Tongue (tissue), 2 donors: ENCODE results near the gene TLE1. TPM values are rescaled to one million over a fixed set of nuclear protein-coding genes. Genes with fewer than 3 reads are reported as not detected.
A peak's percentile ranks its signal among the peaks of the same experiment; 100 is the strongest.
"Not testable (repeated sequence)": the region's sequence is repeated elsewhere in the genome, so short reads cannot be mapped to it uniquely, and the experiment has no call there.

Experiments used
- DNase-seq: peaks from one replicate; pipeline ENCODE4 v3.0.0-alpha.2; 2015
- total RNA-seq: library from RNA; depleted of rRNA; stranded (reverse); fragments of >200 nt; gene quantifications from one replicate; pipeline ENCODE4 v1.2.3, GENCODE V29; 2014

Gene TLE1
- total RNA-seq: 73.8 TPM

- DNase-seq: peak; percentile 100
These were observed at the start of gene TLE1 for GRCh38 chr9:81689343-81690175. Gene TLE1, minus strand, starts transcription at chr9:81689547. Its CDS starts 1,307 bp downstream, at chr9:81688240.

- no peak for DNase-seq
These were observed 48.6 kb upstream of the TLE1 start for GRCh38 chr9:81737871-81738507.

- DNase-seq: not testable (repeated sequence)
These were observed 41.2 kb upstream of the TLE1 start for GRCh38 chr9:81730498-81730897.

- no peak for DNase-seq
These were observed 39.8 kb upstream of the TLE1 start for GRCh38 chr9:81729135-81729534.

GRCh38 chr9:81724242-81724889 lies 35.0 kb upstream of the TLE1 start:
- DNase-seq: peak; percentile 53

GRCh38 chr9:81722277-81722676 lies 32.9 kb upstream of the TLE1 start:
- DNase-seq: no peak

GRCh38 chr9:81720450-81721086 lies 31.2 kb upstream of the TLE1 start:
- DNase-seq: no peak

- DNase-seq: peak; percentile 65
These were observed 30.6 kb upstream of the TLE1 start for GRCh38 chr9:81719972-81720371.

GRCh38 chr9:81718244-81718643 lies 28.9 kb upstream of the TLE1 start:
- no peak for DNase-seq

- no peak for DNase-seq
These were observed 28.4 kb upstream of the TLE1 start for GRCh38 chr9:81717747-81718077.

- no peak for DNase-seq
These were observed 27.9 kb upstream of the TLE1 start for GRCh38 chr9:81717061-81717746.

- DNase-seq: no peak
These were observed 27.1 kb upstream of the TLE1 start for GRCh38 chr9:81716409-81716808.

GRCh38 chr9:81705578-81705977 lies 16.2 kb upstream of the TLE1 start:
- DNase-seq: no peak

GRCh38 chr9:81694541-81694940 lies 5.2 kb upstream of the TLE1 start:
- DNase-seq: peak; percentile 42

GRCh38 chr9:81693671-81694378 lies 4.5 kb upstream of the TLE1 start:
- DNase-seq: peak; percentile 49

- peak; percentile 78 for DNase-seq
These were observed 1.0 kb upstream of the TLE1 start for GRCh38 chr9:81690251-81690851.

GRCh38 chr9:81689093-81689342 lies 329 bp downstream of the TLE1 start:
- DNase-seq: not testable (repeated sequence)

GRCh38 chr9:81688262-81689092 lies 870 bp downstream of the TLE1 start:
- peak; percentile 54 for DNase-seq

- DNase-seq: peak; percentile 60
These were observed 1.7 kb downstream of the TLE1 start for GRCh38 chr9:81687521-81688261.
